ENCODE results near the gene CRPPA. TPM values are rescaled to one million over a fixed set of nuclear protein-coding genes. Genes with fewer than 3 reads are reported as not detected.
"Not testable (repeated sequence)": the region's sequence is repeated elsewhere in the genome, so short reads cannot be mapped to it uniquely, and the experiment has no call there.

Gene CRPPA
- polyA plus RNA-seq, 3 donors = 0.09 to 0.47 (median 0.36) TPM

- H3K36me3 ChIP-seq (replicated peaks in 1 of 2; ENCODE audit: control insufficient read depth in 1 of 2, insufficient read depth in 2 of 2, low read length in 2 of 2) = no peaks in the 10 kb centered on the region
- Mint-ChIP-seq H3K4me1 (no peaks in the 10 kb centered on the region), H3K9me3 (peaks cover 9 to 33% (median 16%) of the 10 kb centered on the region in 7 donors), H3K4me3 (no peak overlapping the region), H3K27me3 (ENCODE audit: low read depth in 3 of 3) (peaks cover 1 to 4% (median 3%) of the 10 kb centered on the region in 3 donors), H3K27ac (no peak overlapping the region), H3K36me3 (no peaks in the 10 kb centered on the region)
- H3K9me3 ChIP-seq (replicated peaks in 1 of 2; ENCODE audit: control insufficient read depth in 1 of 2, insufficient read depth in 1 of 2, low read length in 2 of 2) = peaks cover 22 to 23% of the 10 kb centered on the region in 2 donors
- no peak overlapping the region for H2AFZ ChIP-seq (ENCODE audit: insufficient read depth, low read depth, low read length, poor library complexity, severe bottlenecking)
- TF ChIP-seq CTCF (IDR thresholded peaks at IDR 0.05) = no peak
- intact Hi-C loops (cut with micrococcal nuclease) = no loop called here
- no peaks in the 10 kb centered on the region for H3K4me1 ChIP-seq (ENCODE audit: control insufficient read depth in 1 of 2, insufficient read depth in 2 of 2, low read length in 2 of 2)
- DNase-seq = no peak
- no CpG with 5 or more reads among the region's 2 CpGs for WGBS (ENCODE audit: insufficient coverage)
- H3K79me2 ChIP-seq (ENCODE audit: insufficient read depth, low read length) = no peaks in the 10 kb centered on the region
- no peak overlapping the region for H3K9ac ChIP-seq (ENCODE audit: insufficient read depth, low read length, poor library complexity, severe bottlenecking)
- H3K27me3 ChIP-seq (ENCODE audit: control insufficient read depth in 2 of 2, insufficient read depth in 2 of 2, low read length in 2 of 2) = no peaks in the 10 kb centered on the region
- H3K4me2 ChIP-seq (replicated peaks; ENCODE audit: extremely low read depth, low read length, poor library complexity, severe bottlenecking) = no peak overlapping the region
- no peaks in the 10 kb centered on the region for H4K20me1 ChIP-seq (ENCODE audit: insufficient read depth, low read length)
- no peak overlapping the region for H3K4me3 ChIP-seq (replicated peaks in 1 of 3; ENCODE audit: low read depth in 2 of 3, low read length in 3 of 3)
- H3K27ac ChIP-seq (ENCODE audit: low read depth in 1 of 2, low read length in 2 of 2) = no peak overlapping the region
Measured at GRCh38 chr7:16392990-16393523, 28.3 kb downstream of the CRPPA start.

- H3K9me3 Mint-ChIP-seq = peaks cover 20 to 42% (median 30%) of the 10 kb centered on the region in 7 donors
- H2AFZ ChIP-seq (ENCODE audit: insufficient read depth, low read depth, low read length, poor library complexity, severe bottlenecking); H3K27me3 Mint-ChIP-seq (ENCODE audit: low read depth in 3 of 3); DNase-seq; H3K36me3 ChIP-seq (replicated peaks in 1 of 2; ENCODE audit: control insufficient read depth in 1 of 2, insufficient read depth in 2 of 2, low read length in 2 of 2); H3K4me2 ChIP-seq (replicated peaks; ENCODE audit: extremely low read depth, low read length, poor library complexity, severe bottlenecking); H3K4me3 ChIP-seq (replicated peaks in 1 of 3; ENCODE audit: low read depth in 2 of 3, low read length in 3 of 3); H3K9ac ChIP-seq (ENCODE audit: insufficient read depth, low read length, poor library complexity, severe bottlenecking); H3K4me1 ChIP-seq (ENCODE audit: control insufficient read depth in 1 of 2, insufficient read depth in 2 of 2, low read length in 2 of 2); H4K20me1 ChIP-seq (ENCODE audit: insufficient read depth, low read length); H3K79me2 ChIP-seq (ENCODE audit: insufficient read depth, low read length); H3K36me3 Mint-ChIP-seq; H3K27ac Mint-ChIP-seq; H3K4me1 Mint-ChIP-seq; intact Hi-C loops (cut with micrococcal nuclease); H3K4me3 Mint-ChIP-seq; H3K27me3 ChIP-seq (ENCODE audit: control insufficient read depth in 2 of 2, insufficient read depth in 2 of 2, low read length in 2 of 2); H3K27ac ChIP-seq (ENCODE audit: low read depth in 1 of 2, low read length in 2 of 2): not testable (repeated sequence)
- peaks cover 10 to 29% of the 10 kb centered on the region in 2 donors for H3K9me3 ChIP-seq (replicated peaks in 1 of 2; ENCODE audit: control insufficient read depth in 1 of 2, insufficient read depth in 1 of 2, low read length in 2 of 2)
- 100% methylated on average over 7 of the region's 18 CpGs for WGBS (ENCODE audit: insufficient coverage)
Measured at GRCh38 chr7:16383786-16384185, 37.6 kb downstream of the CRPPA start.

GRCh38 chr7:16383103-16383502, 38.2 kb downstream of the CRPPA start:
- H3K9me3 Mint-ChIP-seq = peaks cover 20 to 35% (median 31%) of the 10 kb centered on the region in 7 donors
- H3K4me3 Mint-ChIP-seq, H3K36me3 Mint-ChIP-seq: not testable (repeated sequence)

More at GRCh38 chr7:16383103-16383502, 38.2 kb downstream of the CRPPA start:
- intact Hi-C loops (cut with micrococcal nuclease); DNase-seq; H3K4me2 ChIP-seq (replicated peaks; ENCODE audit: extremely low read depth, low read length, poor library complexity, severe bottlenecking); H3K27ac Mint-ChIP-seq; H4K20me1 ChIP-seq (ENCODE audit: insufficient read depth, low read length); H3K27me3 Mint-ChIP-seq (ENCODE audit: low read depth in 3 of 3); H3K4me1 ChIP-seq (ENCODE audit: control insufficient read depth in 1 of 2, insufficient read depth in 2 of 2, low read length in 2 of 2); H3K36me3 ChIP-seq (replicated peaks in 1 of 2; ENCODE audit: control insufficient read depth in 1 of 2, insufficient read depth in 2 of 2, low read length in 2 of 2); H3K4me1 Mint-ChIP-seq; H2AFZ ChIP-seq (ENCODE audit: insufficient read depth, low read depth, low read length, poor library complexity, severe bottlenecking); H3K9ac ChIP-seq (ENCODE audit: insufficient read depth, low read length, poor library complexity, severe bottlenecking); H3K4me3 ChIP-seq (replicated peaks in 1 of 3; ENCODE audit: low read depth in 2 of 3, low read length in 3 of 3); H3K27ac ChIP-seq (ENCODE audit: low read depth in 1 of 2, low read length in 2 of 2); H3K79me2 ChIP-seq (ENCODE audit: insufficient read depth, low read length); H3K27me3 ChIP-seq (ENCODE audit: control insufficient read depth in 2 of 2, insufficient read depth in 2 of 2, low read length in 2 of 2): not testable (repeated sequence)
- peaks cover 10 to 24% of the 10 kb centered on the region in 2 donors for H3K9me3 ChIP-seq (replicated peaks in 1 of 2; ENCODE audit: control insufficient read depth in 1 of 2, insufficient read depth in 1 of 2, low read length in 2 of 2)
- 92% methylated on average over 3 of the region's 7 CpGs for WGBS (ENCODE audit: insufficient coverage)
